Fibroblast of gingiva (primary cell): Measurements from ENCODE around the gene ABHD10.

Experiments
- DNase-seq: peaks from one replicate; pipeline ENCODE4 v3.0.0-alpha.2; 2011; ENCODE audit warnings: low read depth

ABHD10 gene

GRCh38 chr3:111965484-111965883 lies 13.3 kb upstream of the ABHD10 start:
- no peak for DNase-seq

DNA sequence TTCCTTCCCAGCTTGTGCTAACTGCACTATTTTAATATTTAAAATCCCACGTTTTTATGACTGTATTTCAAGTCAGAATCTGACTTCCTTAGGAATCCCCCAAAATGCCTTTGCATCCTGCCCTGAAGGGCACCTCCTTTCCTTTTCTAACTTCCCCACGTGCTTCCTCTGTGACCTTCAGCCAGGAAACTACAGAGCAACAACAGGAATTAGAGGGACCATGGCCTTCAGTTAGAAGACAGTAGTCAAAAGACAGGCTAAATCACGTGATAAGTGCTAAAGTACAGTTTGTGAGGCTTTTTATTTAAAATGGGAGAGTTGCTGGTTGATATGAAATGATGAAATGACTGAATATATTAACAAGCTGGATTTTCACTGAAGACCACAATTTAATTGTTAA lies 11.8 kb upstream of the ABHD10 start:
- no peak for DNase-seq

- peak; percentile 66 for DNase-seq
Measured at GRCh38 chr3:111967651-111968274, 11.1 kb upstream of the ABHD10 start.

DNA sequence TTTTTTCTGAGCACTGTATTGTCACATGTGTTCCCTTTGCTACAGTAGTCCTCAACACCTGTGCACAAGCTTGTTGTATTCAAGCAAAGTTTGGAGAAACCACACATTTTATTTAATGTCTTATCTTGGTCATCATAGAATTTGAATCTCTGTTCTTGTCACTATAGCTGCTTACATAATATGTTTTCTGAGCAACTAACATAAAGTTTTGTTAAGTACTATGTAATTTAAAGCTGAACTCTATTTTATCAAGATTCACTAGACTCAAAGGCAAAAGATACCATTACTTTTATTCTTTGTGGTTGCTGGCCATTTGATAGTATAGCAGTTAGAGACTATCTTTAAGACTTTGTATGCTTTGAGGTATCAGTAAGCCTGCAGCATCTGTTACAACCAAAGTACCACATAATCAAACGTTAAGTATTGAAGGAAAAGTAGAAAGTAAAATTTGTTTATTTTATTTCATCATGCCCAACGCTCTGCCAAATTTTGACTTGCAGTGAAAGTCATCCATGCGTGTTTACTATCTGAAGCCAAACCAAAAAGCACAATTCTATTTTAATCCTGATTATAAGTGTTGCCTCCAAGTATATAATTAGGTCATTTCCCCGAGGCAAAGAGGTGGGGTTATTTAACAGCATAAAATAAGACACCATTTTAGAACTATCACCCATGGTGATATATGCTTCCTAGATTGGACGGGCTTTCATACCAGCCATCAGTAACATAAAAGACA lies 10.3 kb upstream of the ABHD10 start:
- DNase-seq: peak; percentile 23

DNA sequence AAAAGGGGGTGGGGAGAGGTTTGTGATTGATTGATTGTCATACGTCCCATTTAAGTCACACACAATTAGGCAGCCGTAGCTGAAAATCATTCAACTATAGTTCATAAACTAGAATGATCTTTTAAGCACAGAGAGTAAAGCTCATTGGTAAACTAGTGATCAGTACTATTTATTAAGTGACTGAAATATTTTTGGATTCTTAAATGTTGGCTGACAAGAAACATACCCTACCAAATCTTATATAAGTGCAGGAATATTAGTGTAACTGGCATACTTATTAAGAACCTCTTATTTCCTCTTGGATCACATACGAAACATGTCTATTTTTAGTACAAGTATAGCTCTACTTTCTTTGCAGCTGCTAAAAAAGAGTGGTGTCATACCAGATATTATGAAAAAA lies 8.4 kb upstream of the ABHD10 start:
- DNase-seq: no peak

DNA sequence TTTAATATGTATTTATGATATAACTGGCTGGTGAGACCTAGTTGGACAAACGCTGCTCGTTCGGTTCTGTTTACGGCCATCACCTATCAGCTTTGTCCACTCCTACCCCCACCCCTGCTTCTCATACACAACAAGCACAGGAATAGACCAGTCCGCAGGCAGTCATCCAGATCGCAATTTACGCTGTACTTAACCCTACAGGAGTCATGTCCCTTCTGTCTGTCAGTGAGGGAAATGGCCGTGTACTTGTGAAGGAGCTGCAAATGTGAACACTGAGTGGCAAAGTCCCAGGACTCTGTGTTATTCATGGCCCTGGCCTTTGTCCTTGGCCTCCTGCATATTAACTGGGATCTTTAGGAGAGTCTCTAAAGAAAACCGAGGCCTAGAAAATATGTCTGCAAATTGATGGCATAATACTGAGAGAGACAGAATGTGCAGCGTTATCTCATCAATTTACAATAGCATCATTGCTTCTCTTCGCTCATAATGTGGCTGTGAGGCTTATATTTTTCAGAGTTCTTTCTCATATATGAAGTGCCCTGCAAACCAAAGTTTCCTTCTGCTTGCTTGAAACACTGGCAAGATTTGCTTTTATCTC lies 7.2 kb upstream of the ABHD10 start:
- no peak for DNase-seq

DNA sequence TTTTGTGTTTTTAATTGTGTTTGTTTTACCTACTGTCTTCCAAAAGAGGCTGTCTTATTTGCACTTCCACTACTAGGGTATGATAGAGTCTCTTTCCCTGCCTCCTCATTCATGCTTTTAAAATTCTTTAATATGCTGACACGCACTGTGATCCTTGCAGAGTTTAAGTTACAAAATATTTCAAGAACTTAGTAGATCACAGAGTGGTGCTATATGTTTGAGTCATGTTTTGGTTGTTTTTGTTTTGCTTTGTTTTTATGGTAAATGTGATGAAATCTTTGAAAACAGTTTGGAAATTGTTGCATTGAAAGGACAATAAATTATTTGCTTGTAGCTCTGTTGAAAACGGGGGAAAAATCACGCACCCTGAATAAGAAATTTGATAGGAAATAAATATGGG lies 5.9 kb upstream of the ABHD10 start:
- no peak for DNase-seq

- DNase-seq: no peak
Measured at GRCh38 chr3:111975131-111975530, 3.7 kb upstream of the ABHD10 start.

DNA sequence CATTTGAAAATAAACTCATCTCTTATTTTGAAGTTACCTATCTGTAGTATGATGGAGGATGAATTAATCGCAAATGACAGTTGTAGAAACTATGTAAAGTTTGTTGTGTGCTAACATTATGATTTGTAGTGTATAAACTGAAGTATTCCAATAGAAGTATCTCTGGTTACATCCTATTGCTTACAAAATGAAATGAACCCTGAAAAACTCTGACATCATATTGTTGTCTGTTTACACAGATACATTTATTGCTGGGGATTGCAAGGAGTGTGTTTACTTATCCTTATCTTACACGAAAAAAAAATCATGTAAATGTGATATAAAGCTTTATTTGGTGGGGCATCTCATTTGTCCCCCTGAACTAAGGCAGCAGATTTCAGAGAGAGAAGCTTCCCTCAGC lies 2.6 kb upstream of the ABHD10 start:
- DNase-seq: no peak

DNA sequence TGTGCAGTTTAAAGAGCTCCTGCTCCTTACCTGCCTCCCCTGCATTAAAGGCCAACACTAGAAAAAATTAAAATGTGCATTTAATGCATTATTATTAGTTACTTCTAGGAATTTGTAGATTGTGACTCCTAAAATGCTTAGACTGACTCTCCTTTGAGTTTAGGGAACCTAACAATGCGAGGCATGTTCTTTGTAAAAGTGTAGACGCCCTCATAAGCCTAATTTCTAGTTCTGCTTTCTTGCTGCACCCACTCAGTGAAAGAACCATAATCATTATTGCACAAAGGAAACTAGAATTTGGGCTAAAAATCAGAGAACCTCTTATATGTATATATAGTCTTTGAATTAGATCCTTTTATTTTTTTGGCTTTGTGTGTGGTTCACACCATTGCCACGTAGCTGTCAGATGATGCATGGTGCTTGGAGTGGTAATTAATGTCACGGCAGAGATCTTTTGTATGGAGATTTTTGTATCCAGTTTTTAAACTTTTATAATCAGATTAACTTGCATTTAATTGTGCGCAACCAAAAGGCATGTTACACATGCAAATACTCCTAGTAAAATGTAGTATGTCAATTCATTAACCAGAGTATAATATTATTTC lies 710 bp downstream of the ABHD10 start:
- no peak for DNase-seq

DNA sequence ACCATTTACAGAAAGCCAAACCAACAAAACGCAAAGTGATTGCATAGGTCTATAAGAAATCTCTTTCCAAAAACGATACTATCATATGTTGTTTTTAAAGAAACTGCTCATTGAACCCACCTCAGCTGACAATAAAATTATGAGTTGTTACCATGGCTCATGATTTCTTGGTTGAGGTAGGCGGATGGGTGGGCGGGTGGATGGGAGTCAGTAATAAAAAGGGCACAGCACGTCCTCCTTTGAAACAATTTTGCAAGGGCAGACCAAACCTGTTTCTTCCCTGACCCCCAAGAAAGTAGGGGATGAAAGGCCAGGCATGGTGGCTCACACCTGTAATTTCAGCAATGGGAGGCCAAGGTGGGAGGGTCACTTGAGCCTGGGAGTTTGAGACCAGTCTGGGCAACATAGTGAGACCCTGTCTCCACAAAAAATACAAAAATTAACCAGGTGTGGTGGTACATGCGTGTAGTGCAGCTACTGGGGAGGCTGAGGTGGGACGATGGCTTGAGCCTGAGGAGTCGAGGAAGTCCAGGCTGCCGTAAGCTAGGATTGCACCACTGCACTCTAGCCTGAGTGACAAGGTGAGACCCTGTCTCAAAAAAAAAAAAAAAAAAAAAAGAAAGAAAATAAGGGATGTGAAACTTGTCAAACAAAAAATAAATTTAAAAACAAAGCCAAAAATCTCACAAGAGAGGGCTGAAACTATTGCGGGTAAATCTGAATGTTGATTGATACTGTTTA lies 2.1 kb downstream of the ABHD10 start:
- DNase-seq: no peak

GRCh38 chr3:111981457-111981763 lies 2.6 kb downstream of the ABHD10 start:
- DNase-seq: no peak

DNA sequence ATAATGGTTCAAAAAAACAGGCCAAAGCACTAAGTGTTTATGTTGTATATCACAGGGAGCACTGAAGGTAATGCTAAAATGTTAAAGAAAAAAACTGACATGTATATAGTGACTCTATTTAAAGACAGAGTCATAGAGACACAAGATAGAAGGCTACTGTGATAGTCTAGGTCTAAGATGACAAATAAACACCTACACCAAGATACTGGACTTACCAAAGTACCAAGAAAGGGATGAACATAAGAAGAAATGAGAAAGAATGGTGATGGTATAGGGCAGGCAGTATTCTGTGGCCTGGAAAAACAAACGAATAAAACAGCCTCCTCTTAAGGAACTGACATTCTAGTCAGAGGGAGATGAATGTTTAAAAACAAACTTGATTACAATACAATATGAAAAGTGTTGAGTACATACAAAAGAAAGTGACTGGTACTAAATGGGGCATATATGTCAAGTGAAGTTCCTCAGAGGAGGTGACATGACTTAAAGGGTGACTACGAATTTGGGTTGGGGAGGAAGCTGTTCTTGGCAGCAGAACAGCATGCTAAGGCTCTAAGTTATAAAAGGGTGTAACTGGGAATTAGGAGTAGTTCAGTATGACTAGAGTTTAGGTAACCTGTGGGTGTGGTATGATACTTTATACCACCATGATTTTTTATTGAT lies 5.9 kb downstream of the ABHD10 start:
- DNase-seq: no peak

GRCh38 chr3:111986800-111987199 lies 8.0 kb downstream of the ABHD10 start:
- DNase-seq: no peak

DNA sequence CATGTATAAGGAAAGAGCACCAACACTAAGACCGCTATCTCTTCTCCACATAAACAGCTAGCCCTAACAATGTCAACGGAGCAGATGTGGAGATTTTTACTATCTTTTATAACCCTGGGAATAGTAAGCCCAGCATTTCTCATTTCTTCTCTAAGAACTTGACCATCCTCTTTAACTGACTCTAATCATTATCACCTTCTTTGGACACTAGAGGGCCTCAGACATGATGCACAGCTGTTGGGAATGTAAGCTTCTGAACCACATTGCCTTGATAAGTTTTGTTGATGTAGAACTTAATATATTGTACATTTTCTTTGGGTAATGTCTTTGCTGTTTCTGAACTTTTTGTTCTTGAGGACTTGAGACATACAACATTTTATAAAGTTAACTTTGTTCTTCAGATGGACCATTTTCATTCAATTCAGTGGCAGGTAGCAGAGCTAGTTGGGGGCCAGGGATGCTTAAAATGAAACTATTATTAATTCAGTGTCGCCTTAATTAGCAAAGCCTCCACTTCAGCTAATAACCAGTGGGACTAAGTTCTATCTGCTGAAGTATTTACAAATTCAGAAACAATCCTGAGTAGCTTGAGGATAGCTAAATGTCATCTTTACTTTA lies 10.3 kb downstream of the ABHD10 start:
- peak; percentile 56 for DNase-seq

GRCh38 chr3:111993038-111993437 lies 14.2 kb downstream of the ABHD10 start:
- no peak for DNase-seq

DNA sequence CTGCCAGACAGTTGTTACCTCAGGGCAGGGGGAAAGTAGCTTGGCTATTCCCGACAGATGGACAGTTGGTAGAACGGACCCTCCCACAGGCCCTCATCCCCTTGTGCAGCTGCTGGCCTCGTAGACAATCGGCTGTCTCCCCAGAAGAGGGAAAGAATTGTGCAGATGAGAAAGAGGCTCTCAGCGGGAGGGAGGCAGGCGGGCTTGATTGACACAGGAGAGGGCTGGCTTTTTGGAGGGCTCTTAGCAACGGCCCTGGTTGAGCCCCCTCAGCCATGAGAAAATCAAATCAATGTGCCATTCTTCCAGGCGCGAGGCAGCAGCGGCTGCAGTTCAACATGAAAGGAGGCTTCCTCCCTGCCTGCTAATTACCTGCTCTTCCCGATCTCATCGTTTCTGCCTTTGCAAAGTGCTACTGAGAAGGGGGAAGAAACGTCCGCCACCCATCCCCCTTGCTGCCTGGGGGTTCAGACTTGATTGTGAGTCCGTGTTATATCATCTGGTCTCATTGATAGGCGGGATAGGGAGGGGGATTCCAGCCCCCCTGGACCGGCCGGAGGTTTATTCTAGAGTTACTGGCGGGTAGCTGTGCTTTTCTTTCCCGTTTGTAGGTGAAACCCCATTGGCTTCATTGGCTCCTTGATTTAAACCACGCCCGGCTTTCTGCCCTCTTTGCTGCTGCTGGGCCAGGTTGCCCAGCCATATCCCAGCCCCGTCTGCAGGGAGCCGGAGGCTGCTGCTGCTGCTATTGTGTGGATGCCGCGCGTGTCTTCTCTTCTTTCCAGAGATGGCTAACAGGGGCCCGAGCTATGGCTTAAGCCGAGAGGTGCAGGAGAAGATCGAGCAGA lies 20.0 kb downstream of the ABHD10 start, which contains the start of gene TAGLN3:
TAGLN3 (plus strand) TSS at position 287 of the 848 bp plus-strand sequence; CDS start at position 788, 501 bp downstream.
- no peak for DNase-seq

- DNase-seq: no peak
Measured at GRCh38 chr3:111999484-112000324, 20.9 kb downstream of the ABHD10 start.

GRCh38 chr3:112000367-112000771 lies 21.5 kb downstream of the ABHD10 start:
- DNase-seq: no peak

- no peak for DNase-seq
Measured at GRCh38 chr3:112000966-112001365, 22.1 kb downstream of the ABHD10 start.
